C4-2B (cell line): ENCODE results near the gene KCNJ15.

Source experiments
- H3K27ac ChIP-seq: fragments of 450-650 bp; 2 replicates; pipeline ENCODE4 v1.5.1; 2017
- ZFX ChIP-seq: fragments of 450-650 bp; IDR thresholded peaks from 2 replicates; pipeline ENCODE4 v1.6.1; 2017
- TF ChIP-seq, protein P1 (sequence below): fragments of 450-650 bp; conservative IDR thresholded peaks from 2 replicates; pipeline ENCODE4 v1.5.1; 2017; ENCODE audit warnings: mild to moderate bottlenecking

Gene KCNJ15

DNA sequence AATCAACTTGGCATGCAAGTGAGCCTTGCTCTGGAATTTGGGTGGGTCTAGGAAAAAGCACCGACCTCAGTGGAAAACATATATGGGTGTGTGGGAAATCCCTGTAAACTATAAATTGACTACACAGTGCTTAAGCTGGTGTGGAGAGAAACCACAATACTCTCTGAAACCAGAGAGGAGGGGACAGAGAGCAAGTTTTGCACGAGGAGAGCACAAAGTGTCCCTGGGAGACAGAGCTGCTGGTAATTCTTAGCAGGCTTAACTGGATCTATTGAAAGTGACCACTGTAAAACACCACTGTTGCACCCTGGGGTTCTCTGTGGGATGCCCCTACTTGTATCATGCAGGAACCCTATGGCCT lies 12.8 kb downstream of the KCNJ15 start:
- TF ChIP-seq, protein P1, sequence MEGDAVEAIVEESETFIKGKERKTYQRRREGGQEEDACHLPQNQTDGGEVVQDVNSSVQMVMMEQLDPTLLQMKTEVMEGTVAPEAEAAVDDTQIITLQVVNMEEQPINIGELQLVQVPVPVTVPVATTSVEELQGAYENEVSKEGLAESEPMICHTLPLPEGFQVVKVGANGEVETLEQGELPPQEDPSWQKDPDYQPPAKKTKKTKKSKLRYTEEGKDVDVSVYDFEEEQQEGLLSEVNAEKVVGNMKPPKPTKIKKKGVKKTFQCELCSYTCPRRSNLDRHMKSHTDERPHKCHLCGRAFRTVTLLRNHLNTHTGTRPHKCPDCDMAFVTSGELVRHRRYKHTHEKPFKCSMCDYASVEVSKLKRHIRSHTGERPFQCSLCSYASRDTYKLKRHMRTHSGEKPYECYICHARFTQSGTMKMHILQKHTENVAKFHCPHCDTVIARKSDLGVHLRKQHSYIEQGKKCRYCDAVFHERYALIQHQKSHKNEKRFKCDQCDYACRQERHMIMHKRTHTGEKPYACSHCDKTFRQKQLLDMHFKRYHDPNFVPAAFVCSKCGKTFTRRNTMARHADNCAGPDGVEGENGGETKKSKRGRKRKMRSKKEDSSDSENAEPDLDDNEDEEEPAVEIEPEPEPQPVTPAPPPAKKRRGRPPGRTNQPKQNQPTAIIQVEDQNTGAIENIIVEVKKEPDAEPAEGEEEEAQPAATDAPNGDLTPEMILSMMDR: no peak
- TF ChIP-seq ZFX: no peak
- no peak overlapping the region for H3K27ac ChIP-seq

DNA sequence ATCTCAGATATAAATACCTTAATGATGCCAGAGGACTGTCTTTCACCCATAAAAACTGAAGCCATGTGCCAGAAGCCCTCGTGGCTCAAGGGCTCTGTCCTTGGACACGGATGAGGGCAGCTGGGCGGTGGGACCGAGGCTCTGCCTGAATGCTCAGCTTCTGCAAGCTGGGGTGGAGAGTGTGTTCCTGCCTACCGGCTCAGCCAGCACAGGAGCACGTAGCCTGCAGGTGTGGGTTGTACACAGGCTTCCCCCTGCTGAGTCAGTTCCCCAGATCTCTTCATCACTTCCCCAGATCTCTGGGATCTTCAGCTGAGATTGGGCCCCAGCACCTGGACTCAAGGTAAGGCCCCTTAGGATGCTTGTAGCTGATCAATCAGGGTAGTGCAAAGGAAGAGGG lies 15.4 kb downstream of the KCNJ15 start:
- no peak overlapping the region for H3K27ac ChIP-seq

DNA sequence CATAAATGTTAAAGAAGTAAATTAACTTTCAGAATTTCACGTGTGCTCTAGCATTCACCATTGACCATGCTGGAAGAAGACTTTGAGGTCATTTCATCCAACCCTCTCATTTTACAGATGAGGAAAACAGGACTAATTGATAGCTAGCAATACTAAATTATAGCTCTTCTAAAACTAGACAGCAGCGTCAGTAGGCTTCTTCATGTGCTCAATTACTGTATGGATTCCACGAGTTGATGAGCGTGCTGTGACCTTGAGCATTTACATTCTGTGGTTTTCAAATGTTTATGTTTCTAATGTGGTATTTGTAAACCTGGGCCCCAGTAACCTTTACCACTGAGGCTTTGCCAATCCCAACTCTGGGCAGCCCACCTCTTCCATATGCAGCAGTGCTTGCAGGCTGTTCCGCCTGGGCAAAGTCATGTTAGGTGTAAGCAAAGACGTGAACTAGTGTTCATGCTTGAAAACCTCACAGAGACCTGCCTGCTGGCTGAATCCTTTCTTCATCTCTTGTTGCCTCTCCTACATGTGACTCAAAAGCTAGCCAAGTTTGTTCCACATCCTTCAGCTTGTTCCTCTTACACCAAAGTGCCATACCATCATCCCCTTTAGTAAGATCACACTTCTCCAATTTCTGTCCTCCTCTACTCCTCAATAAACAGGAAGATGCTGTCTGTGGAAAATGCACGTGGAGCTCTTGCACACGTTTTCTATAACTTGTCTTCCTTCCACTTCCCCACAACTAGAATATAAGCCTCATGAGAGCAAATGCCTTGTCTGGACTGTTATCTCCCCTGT lies 17.2 kb downstream of the KCNJ15 start:
- TF ChIP-seq, protein P1: no peak
- no peak for TF ChIP-seq ZFX
- no peak overlapping the region for H3K27ac ChIP-seq

More for the DNA sequence above, 15.4 kb downstream of the KCNJ15 start:
- TF ChIP-seq ZFX: no peak
- TF ChIP-seq, protein P1: no peak

DNA sequence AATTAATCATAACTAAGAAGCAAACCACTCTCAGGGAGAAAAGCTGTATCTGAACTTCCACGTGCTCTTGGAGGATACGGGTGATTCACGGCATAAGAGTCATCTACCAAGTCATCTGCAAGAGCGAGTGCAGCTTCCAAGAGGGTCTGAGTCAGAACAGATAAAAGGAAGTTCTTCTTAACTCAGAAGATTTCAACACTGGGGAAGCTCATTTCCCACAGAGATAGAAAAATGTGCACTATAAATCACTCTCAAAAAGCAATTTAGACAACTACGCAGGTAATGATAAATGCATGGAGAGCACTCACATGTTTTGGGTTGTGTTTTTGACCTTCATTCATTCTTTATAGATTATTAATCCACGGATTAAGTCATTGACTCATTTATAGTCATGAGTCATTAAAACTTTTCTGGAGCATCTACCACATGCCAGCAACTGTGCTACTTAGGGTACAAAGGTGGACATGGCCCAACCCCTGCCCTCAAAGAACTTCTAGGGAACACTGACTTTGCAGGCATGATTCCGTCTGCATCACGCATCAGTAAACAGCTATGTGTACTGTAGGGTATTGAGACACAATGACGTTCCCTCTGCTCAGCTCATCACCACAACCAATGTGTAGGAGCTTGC lies 20.8 kb downstream of the KCNJ15 start:
- H3K27ac ChIP-seq: no peak overlapping the region
- TF ChIP-seq ZFX: no peak
- TF ChIP-seq, protein P1: no peak

DNA sequence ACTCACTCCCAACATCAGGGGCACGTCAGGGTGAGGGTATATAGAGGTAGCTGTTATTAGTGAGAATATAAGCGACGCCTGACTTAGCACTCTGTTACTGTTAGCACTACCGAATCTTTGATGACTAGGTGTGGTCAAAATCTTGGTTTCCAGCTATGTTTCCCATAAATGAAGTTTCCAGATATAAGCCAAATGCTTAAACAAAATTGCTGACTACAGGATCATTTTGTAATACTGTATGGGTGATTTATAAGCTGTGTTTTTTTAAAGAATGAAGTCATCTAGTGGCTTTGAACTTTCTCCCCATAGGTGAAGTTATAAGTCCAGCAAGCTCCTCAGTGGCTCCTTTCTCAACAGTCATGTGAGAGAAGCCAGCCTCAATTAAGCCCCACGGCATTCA lies 23.7 kb downstream of the KCNJ15 start:
- H3K27ac ChIP-seq: no peak overlapping the region
- TF ChIP-seq ZFX: no peak
- TF ChIP-seq, protein P1: no peak

DNA sequence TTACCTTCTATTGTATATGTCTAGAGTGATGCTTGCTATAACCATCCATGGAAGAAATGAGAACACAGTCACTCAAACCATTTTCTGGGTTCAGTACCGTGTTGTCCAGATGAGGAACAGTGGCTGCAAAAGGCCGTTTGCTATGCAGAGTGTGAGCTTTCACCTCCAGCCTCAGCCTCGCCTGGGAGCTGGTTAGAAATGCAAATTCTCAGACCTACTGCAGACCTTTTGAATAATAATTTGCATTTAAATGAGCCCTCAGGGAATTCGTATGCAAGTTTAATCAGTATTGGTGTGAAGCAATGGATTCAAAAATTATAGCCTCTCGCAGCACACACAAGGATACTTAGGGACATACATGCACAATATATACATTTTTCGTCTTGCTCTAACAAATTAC lies 24.1 kb downstream of the KCNJ15 start:
- no peak overlapping the region for H3K27ac ChIP-seq
- TF ChIP-seq ZFX: no peak
- TF ChIP-seq, protein P1: no peak

DNA sequence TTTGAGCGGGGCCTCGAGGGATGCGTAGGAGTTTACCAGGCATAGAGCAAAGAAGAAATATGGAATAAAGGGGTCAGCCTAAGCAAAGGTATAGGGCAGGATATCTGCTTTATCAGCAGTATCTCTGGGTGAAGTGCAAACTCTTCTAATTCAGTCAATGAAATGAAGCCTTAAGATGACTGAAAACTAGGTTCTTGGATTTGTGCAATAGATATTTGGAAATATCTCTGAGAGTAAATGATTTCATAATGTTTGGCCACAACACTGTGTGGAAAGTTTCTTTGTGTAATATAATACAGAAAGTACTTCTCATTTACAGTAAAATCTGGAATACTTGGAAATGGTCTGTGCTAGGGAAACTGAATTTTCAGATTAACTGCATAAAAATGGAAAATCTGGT lies 26.1 kb downstream of the KCNJ15 start:
- no peak overlapping the region for H3K27ac ChIP-seq
- no peak for TF ChIP-seq ZFX
- TF ChIP-seq, protein P1: no peak
